SK-N-SH (cell line): ENCODE results near the gene VPS11. TPM values are rescaled to one million over a fixed set of nuclear protein-coding genes. Genes with fewer than 3 reads are reported as not detected.
"Not testable (repeated sequence)": the region's sequence is repeated elsewhere in the genome, so short reads cannot be mapped to it uniquely, and the experiment has no call there.

Source experiments
- CTCF ChIA-PET: fragments of 300-600, 350-600 bp; formaldehyde crosslinking; extraction: SDS; loops from one replicate; lab custom pipeline; 2021; lab: Yijun Ruan, JAX
- POLR2A ChIA-PET: fragments of 350-600 bp; sonication (Branson Sonifier 250); formaldehyde crosslinking; extraction: SDS; loops from one replicate; lab custom pipeline; 2020; ENCODE audit warnings: antibody characterized with exemption, inconsistent platforms; lab: Yijun Ruan, JAX
- DNase-seq: peaks from one replicate; pipeline ENCODE4 v3.0.0; 2012
- H2AFZ ChIP-seq: fragments of 200-600 bp; sonication (generic); 2 replicates; pipeline ENCODE4 v1.8.1; 2016; ENCODE audit warnings: antibody characterized with exemption, mild to moderate bottlenecking, low read depth
- H3F3A ChIP-seq: fragments of 200-600 bp; sonication (generic); replicated peaks from 2 replicates; pipeline ENCODE3; 2016; ENCODE audit warnings: antibody characterized with exemption, mild to moderate bottlenecking; ENCODE audit not compliant: insufficient read depth
- H3K27ac ChIP-seq, 2 experiments: fragments of 200-500 bp in 1 of 2; fragments of 200-600 bp in 1 of 2; sonication (Bioruptor generic) in 1 of 2; sonication (generic), shearing (Covaris generic) in 1 of 2; 2 replicates each; pipeline versions ENCODE4 v1.5.1 to v1.6.1; 2014 to 2016; ENCODE audit warnings: low read depth in 2 of 2, inconsistent platforms in 1 of 2, low read length in 1 of 2, mild to moderate bottlenecking in 1 of 2, mixed read lengths in 1 of 2
- H3K27me3 ChIP-seq: fragments of 200-600 bp; sonication (generic), shearing (Covaris generic); 2 replicates; pipeline ENCODE4 v1.6.1; 2016; ENCODE audit warnings: mixed run types; ENCODE audit not compliant: insufficient read depth
- H3K36me3 ChIP-seq, 2 experiments: fragments of 200-500 bp in 1 of 2; fragments of 200-600 bp in 1 of 2; sonication (Bioruptor generic) in 1 of 2; sonication (generic) in 1 of 2; replicated peaks in 1 of 2; 2 replicates each; pipeline versions ENCODE3 to v1.5.1; 2014 to 2016; ENCODE audit warnings: low read length in 1 of 2, mild to moderate bottlenecking in 1 of 2; ENCODE audit not compliant: insufficient read depth in 2 of 2, control insufficient read depth in 1 of 2
- H3K4me1 ChIP-seq, 2 experiments: fragments of 200-500 bp in 1 of 2; fragments of 200-600 bp in 1 of 2; sonication (Bioruptor generic) in 1 of 2; sonication (generic), shearing (Covaris generic) in 1 of 2; 2 replicates each; pipeline versions ENCODE4 v1.5.1 to v1.6.1; 2014 to 2016; ENCODE audit warnings: low read depth in 1 of 2, low read length in 1 of 2, mixed run types in 1 of 2; ENCODE audit not compliant: insufficient read depth in 2 of 2, control insufficient read depth in 1 of 2
- H3K4me2 ChIP-seq: fragments of 200-600 bp; sonication (generic), shearing (Covaris generic); 2 replicates; pipeline ENCODE4 v1.6.1; 2017; ENCODE audit warnings: mixed run types
- H3K4me3 ChIP-seq, 2 experiments: fragments of 200-500 bp in 1 of 2; fragments of 200-600 bp in 1 of 2; sonication (Bioruptor generic) in 1 of 2; sonication (generic), shearing (Covaris generic) in 1 of 2; 2 replicates each; pipeline versions ENCODE4 v1.5.1 to v1.8.1; 2014 to 2016; ENCODE audit warnings: low read depth in 2 of 2, inconsistent platforms in 1 of 2, low read length in 1 of 2, mild to moderate bottlenecking in 1 of 2, mixed read lengths in 1 of 2, moderate library complexity in 1 of 2
- H3K79me2 ChIP-seq: fragments of 200-600 bp; sonication (generic); 2 replicates; pipeline ENCODE4 v1.8.1; 2017; ENCODE audit warnings: mild to moderate bottlenecking; ENCODE audit not compliant: insufficient read depth
- H3K9ac ChIP-seq: fragments of 200-600 bp; sonication (generic); 2 replicates; pipeline ENCODE4 v1.6.1; 2017; ENCODE audit warnings: mixed run types
- H3K9me2 ChIP-seq: fragments of 200-600 bp; sonication (generic); 2 replicates; pipeline ENCODE4 v1.6.1; 2017; ENCODE audit warnings: mixed run types
- H3K9me3 ChIP-seq: fragments of 200-600 bp; sonication (generic); 2 replicates; pipeline ENCODE4 v1.6.1; 2017; ENCODE audit warnings: mixed run types, mild to moderate bottlenecking, moderate library complexity
- H4K20me1 ChIP-seq: fragments of 200-600 bp; sonication (generic); 2 replicates; pipeline ENCODE4 v1.6.1; 2017; ENCODE audit warnings: mild to moderate bottlenecking, mixed run types; ENCODE audit not compliant: insufficient read depth
- ELF1 ChIP-seq: IDR thresholded peaks from 2 replicates; pipeline ENCODE4 v1.4.0; 2012
- EP300 ChIP-seq, 2 experiments: IDR thresholded peaks; 2 replicates each; pipeline versions ENCODE4 v1.4.0 to v1.6.1; 2012; ENCODE audit warnings: borderline replicate concordance in 1 of 2, low read depth in 1 of 2, low read length in 1 of 2
- EZH2phosphoT487 ChIP-seq: fragments of 200-600 bp; sonication (generic); IDR thresholded peaks from 2 replicates; pipeline ENCODE4 v1.6.1; 2017; ENCODE audit warnings: low read depth, mixed run types, mild to moderate bottlenecking, antibody characterized with exemption, moderate library complexity, borderline replicate concordance
- JUND ChIP-seq: IDR thresholded peaks from 2 replicates; pipeline ENCODE4 v1.4.0; 2012
- MXI1 ChIP-seq: IDR thresholded peaks from 2 replicates; pipeline ENCODE4 v1.6.1; 2012; ENCODE audit warnings: mild to moderate bottlenecking, low read depth, low read length, improper control_type of control experiment
- NRF1 ChIP-seq: IDR thresholded peaks from 2 replicates; pipeline ENCODE4 v1.6.1; 2012; ENCODE audit warnings: low read depth, mild to moderate bottlenecking, low read length
- POLR2AphosphoS5 ChIP-seq: IDR thresholded peaks from 2 replicates; pipeline ENCODE4 v1.6.1; 2012; ENCODE audit warnings: low read depth, low read length
- RAD21 ChIP-seq: IDR thresholded peaks from 2 replicates; pipeline ENCODE4 v1.6.1; 2012; ENCODE audit warnings: mild to moderate bottlenecking, low read length
- RCOR1 ChIP-seq: fragments of 150-350 bp; IDR thresholded peaks from 2 replicates; pipeline ENCODE4 v1.6.1; 2017; ENCODE audit warnings: antibody characterized with exemption, low read length
- RXRA ChIP-seq: IDR thresholded peaks from 2 replicates; pipeline ENCODE4 v1.4.0; 2012; ENCODE audit warnings: low read depth, mild to moderate bottlenecking, borderline replicate concordance
- SMC3 ChIP-seq: IDR thresholded peaks from 2 replicates; pipeline ENCODE4 v1.6.1; 2012; ENCODE audit warnings: low read depth, low read length, improper control_type of control experiment
- WGBS: methylation state at CpG from one replicate; pipeline ENCODE4 v1.1.6; 2017; ENCODE audit warnings: low lambda C conversion rate; 5-methylcytosine and 5-hydroxymethylcytosine counted together
- polyA plus RNA-seq, 3 experiments: library from polyadenylated mRNA; depleted of rRNA; stranded (reverse); fragments of >200 nt; gene quantifications; 2 replicates each; pipeline ENCODE4 v1.2.3, GENCODE V29; 2012
- TF ChIP-seq, protein P1 (sequence below): IDR thresholded peaks from 2 replicates; pipeline ENCODE4 v1.4.0; 2012; ENCODE audit warnings: low read depth
- TF ChIP-seq, protein P2 (sequence below): IDR thresholded peaks from 2 replicates; pipeline ENCODE4 v1.4.0; 2012; ENCODE audit warnings: low read depth, borderline replicate concordance
- TF ChIP-seq, protein P3 (sequence below): IDR thresholded peaks from 2 replicates; pipeline ENCODE4; 2012
- TF ChIP-seq, protein P4 (sequence below): fragments of 150-350 bp; IDR thresholded peaks from 2 replicates; pipeline ENCODE4 v1.6.1; 2017; ENCODE audit warnings: antibody characterized with exemption, low read length, low read depth, borderline replicate concordance

VPS11 gene
- polyA plus RNA-seq, 1 of the 3 experiments (the other 2 are of a cell fraction), result 14.8 TPM

DNA sequence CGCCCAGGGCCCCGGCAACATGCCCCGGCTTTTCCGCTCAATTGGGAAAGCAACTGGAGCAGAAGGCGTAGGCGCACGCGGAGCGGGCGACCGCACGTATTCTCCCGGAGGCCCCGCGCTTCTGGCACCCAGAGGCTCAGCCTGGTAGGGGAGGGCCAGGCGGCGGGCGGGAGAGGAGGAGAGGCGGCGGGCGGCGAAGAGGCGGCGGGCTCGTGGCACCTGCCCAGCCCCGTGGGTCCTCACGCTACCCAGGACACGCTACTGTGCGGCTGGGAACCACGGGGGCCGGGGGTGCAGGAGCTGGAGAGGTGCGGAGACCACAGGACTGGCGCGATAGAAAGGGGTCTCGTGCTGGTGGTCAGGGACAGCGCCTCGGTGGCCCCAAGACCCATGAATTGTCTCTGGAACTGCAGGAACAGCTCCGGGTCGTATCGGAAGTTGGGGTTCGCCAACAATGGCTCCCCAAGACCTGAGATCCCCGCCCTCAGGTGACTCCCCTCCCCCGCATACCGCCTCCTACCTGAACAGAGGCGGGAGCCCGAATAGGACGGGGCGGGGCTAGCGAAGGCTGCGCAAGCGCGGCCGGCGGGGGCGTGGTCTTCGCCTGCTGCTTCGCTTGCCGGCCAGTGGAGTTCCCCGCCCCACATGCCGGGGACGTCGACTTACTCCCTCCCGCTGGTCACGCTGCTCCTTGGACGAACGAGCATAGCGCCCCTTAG lies 37.1 kb upstream of the VPS11 start, which contains the start of gene SLC37A4:
Gene SLC37A4, minus strand, starts transcription at position 549 of the 719 bp plus-strand sequence.
- H3K27me3 ChIP-seq, result no peaks in the 10 kb centered on the region
- peak; percentile 98 for DNase-seq
- H3K4me1 ChIP-seq, result peaks cover 5 to 12% of the 10 kb centered on the region in 2 experiments; a peak in 2 of 4 replicates
- H3K36me3 ChIP-seq, result peaks cover 0 to 9% of the 10 kb centered on the region in 2 experiments
- ChIA-PET CTCF (interaction anchor here (0.7 to 3.0 kb wide), 9 partner anchors 10 to 425 kb away, joined by 3 to 16 read pairs (median 5); partner anchors contain the start of genes HYOU1, RPS25 and TRAPPC4), POLR2A (interaction anchor here (1.0 to 2.0 kb wide), 2 partner anchors 12 to 26 kb away, joined by 5 to 6 read pairs; partner anchors contain the start of genes RPS25 and TRAPPC4)
- peak within 1 kb of the TSS; percentile 94 for H3K4me2 ChIP-seq
- H3K9me2 ChIP-seq, result no peaks in the 10 kb centered on the region
- H3K79me2 ChIP-seq, result no peaks in the 10 kb centered on the region
- peak within 1 kb of the TSS; percentile 58; the same call in 1 of the 2 replicates for H3K9ac ChIP-seq
- H2AFZ ChIP-seq, result peak within 1 kb of the TSS; percentile 88; the same call in 1 of the 2 replicates
- no peaks in the 10 kb centered on the region for H3K9me3 ChIP-seq
- peak within 1 kb of the TSS; percentile 76 to 81 for H3K4me3 ChIP-seq
- H3F3A ChIP-seq, result no peaks in the 10 kb centered on the region
- peak within 1 kb of the TSS in 1 of 2 experiments; percentile 74; a peak in 2 of 4 replicates for H3K27ac ChIP-seq
- WGBS, result 0% methylated on average over 17 of the region's 67 CpGs
- TF ChIP-seq SMC3, result peak; percentile 48; the same call in 1 of the 2 replicates
- peak; percentile 93 for TF ChIP-seq MXI1
- TF ChIP-seq NRF1, result peak; percentile 93
- TF ChIP-seq, protein P1, sequence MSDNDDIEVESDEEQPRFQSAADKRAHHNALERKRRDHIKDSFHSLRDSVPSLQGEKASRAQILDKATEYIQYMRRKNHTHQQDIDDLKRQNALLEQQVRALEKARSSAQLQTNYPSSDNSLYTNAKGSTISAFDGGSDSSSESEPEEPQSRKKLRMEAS, result peak; percentile 99
- TF ChIP-seq, protein P2, sequence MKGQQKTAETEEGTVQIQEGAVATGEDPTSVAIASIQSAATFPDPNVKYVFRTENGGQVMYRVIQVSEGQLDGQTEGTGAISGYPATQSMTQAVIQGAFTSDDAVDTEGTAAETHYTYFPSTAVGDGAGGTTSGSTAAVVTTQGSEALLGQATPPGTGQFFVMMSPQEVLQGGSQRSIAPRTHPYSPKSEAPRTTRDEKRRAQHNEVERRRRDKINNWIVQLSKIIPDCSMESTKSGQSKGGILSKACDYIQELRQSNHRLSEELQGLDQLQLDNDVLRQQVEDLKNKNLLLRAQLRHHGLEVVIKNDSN, result peak; percentile 68; the same call in 1 of the 2 replicates
- TF ChIP-seq POLR2AphosphoS5, result peak; percentile 80
- peak; percentile 61 for TF ChIP-seq RAD21
- TF ChIP-seq RCOR1, result no peak
- TF ChIP-seq ELF1, result no peak
- no peak for TF ChIP-seq EP300 (IDR thresholded peaks at IDR 0.05; ENCODE audit: borderline replicate concordance in 1 of 2, low read depth in 1 of 2, low read length in 1 of 2)
- H4K20me1 ChIP-seq, result no peaks in the 10 kb centered on the region

DNA sequence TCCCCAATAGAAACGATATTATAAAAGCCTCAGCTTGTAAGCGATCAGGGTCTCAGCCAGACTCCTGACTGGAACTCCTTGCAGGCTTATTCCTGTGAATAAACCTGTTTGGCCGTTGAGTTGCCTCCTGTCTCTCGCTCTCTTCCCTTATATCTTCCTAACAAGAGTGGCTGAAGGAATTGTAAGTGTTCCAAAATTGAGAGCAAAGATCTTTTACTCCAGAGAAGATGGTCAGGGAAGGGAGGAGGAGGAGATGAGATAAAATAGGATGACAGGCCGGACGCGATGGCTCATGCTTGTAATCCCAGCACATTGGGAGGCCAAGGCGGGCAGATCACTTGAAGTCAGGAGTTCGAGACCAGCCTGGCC lies 35.7 kb upstream of the VPS11 start:
- Histone ChIP-seq H3K4me1 (peaks cover 5 to 12% of the 10 kb centered on the region in 2 experiments; a peak in 2 of 4 replicates), H3K36me3 (peaks cover 0 to 4% of the 10 kb centered on the region in 2 experiments), H3K27me3 (no peaks in the 10 kb centered on the region), H4K20me1 (no peaks in the 10 kb centered on the region), H3K27ac (no peak overlapping the region)
- CTCF ChIA-PET, result interaction anchor here (0.7 to 2.2 kb wide), 7 partner anchors 9 to 365 kb away, joined by 3 to 8 read pairs (median 3); no protein-coding TSS in a partner anchor
- TF ChIP-seq RAD21 (no peak), ELF1 (no peak), RXRA (no peak), EP300 (IDR thresholded peaks at IDR 0.05; ENCODE audit: borderline replicate concordance in 1 of 2, low read depth in 1 of 2, low read length in 1 of 2) (no peak), EZH2phosphoT487 (no peak), NRF1 (no peak), JUND (no peak)
- TF ChIP-seq, protein P3, sequence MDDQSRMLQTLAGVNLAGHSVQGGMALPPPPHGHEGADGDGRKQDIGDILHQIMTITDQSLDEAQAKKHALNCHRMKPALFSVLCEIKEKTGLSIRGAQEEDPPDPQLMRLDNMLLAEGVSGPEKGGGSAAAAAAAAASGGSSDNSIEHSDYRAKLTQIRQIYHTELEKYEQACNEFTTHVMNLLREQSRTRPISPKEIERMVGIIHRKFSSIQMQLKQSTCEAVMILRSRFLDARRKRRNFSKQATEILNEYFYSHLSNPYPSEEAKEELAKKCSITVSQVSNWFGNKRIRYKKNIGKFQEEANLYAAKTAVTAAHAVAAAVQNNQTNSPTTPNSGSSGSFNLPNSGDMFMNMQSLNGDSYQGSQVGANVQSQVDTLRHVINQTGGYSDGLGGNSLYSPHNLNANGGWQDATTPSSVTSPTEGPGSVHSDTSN, result no peak
- TF ChIP-seq, protein P4, sequence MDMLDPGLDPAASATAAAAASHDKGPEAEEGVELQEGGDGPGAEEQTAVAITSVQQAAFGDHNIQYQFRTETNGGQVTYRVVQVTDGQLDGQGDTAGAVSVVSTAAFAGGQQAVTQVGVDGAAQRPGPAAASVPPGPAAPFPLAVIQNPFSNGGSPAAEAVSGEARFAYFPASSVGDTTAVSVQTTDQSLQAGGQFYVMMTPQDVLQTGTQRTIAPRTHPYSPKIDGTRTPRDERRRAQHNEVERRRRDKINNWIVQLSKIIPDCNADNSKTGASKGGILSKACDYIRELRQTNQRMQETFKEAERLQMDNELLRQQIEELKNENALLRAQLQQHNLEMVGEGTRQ, result no peak
- TF ChIP-seq, all 33 proteins: peak for 0
- Histone ChIP-seq H2AFZ (no peak overlapping the region), H3K4me3 (no peak overlapping the region), H3K4me2 (no peak overlapping the region), H3K9me2 (no peaks in the 10 kb centered on the region), H3K79me2 (no peaks in the 10 kb centered on the region), H3K9ac (no peak overlapping the region), H3K9me3 (no peaks in the 10 kb centered on the region), H3F3A (no peaks in the 10 kb centered on the region)
- DNase-seq, result no peak
- POLR2A ChIA-PET, result interaction anchor here (0.9 kb wide), 1 partner anchor 16 kb away, joined by 3 read pairs; no protein-coding TSS in a partner anchor
- 78% methylated on average over 9 of the region's 9 CpGs for WGBS

DNA sequence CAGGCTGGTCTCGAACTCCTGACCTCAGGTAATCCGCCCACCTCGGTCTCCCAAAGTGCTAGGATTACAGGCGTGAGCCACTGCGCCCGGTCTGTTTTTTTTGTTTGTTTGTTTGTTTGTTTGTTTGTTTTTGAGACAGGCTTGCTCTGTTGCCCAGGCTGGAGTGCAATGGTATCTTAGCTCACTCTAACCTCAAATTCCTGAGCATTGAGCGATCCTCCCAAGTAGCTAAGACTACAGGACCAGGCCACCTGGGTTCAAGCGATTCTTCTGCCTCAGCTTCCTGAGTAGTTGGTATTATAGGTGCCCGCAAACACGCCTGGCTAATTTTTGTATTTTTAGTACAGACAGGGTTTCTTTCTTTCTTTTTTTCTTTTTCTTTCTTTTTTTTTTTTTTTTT lies 34.2 kb upstream of the VPS11 start:
- H3K79me2 ChIP-seq, H3K9me2 ChIP-seq, H3K9ac ChIP-seq, H3K4me3 ChIP-seq, H3K27ac ChIP-seq, H2AFZ ChIP-seq, H3F3A ChIP-seq, H3K27me3 ChIP-seq, H4K20me1 ChIP-seq, H3K9me3 ChIP-seq, DNase-seq, H3K36me3 ChIP-seq, H3K4me2 ChIP-seq: not testable (repeated sequence)
- ChIA-PET CTCF (interaction anchor here (0.9 kb wide), 1 partner anchor 22 kb away, joined by 3 read pairs; no protein-coding TSS in a partner anchor), POLR2A (interaction anchor here (1.6 kb wide), 1 partner anchor 9 kb away, joined by 4 read pairs; no protein-coding TSS in a partner anchor)
- 89% methylated on average over 10 of the region's 10 CpGs for WGBS
- peaks cover 5 to 12% of the 10 kb centered on the region in 2 experiments; a peak in 2 of 4 replicates for H3K4me1 ChIP-seq
